GM23248 (cell line): ENCODE data around the gene MSANTD1. TPM values are rescaled to one million over a fixed set of nuclear protein-coding genes. Genes with fewer than 3 reads are reported as not detected.

Source experiments
- DNase-seq: peaks from one replicate; pipeline ENCODE4 v3.0.0-alpha.2; 2015
- H2AFZ ChIP-seq: fragments of 200-600 bp; sonication (generic); 2 replicates; pipeline ENCODE4 v1.6.1; 2016; ENCODE audit warnings: antibody characterized with exemption
- H3F3A ChIP-seq: fragments of 200-600 bp; sonication (generic); 2 replicates; pipeline ENCODE4 v1.6.1; 2016; ENCODE audit warnings: mild to moderate bottlenecking, antibody characterized with exemption, mixed run types; ENCODE audit not compliant: insufficient read depth
- H3K27ac ChIP-seq: fragments of 200-600 bp; sonication (generic); 2 replicates; pipeline ENCODE4 v1.5.1; 2016; ENCODE audit warnings: mild to moderate bottlenecking
- H3K27me3 ChIP-seq: fragments of 200-600 bp; sonication (generic); replicated peaks from 2 replicates; pipeline ENCODE4 v1.6.1; 2016; ENCODE audit warnings: mild to moderate bottlenecking; ENCODE audit not compliant: insufficient read depth
- H3K36me3 ChIP-seq: fragments of 200-600 bp; sonication (generic); 2 replicates; pipeline ENCODE4 v1.6.1; 2016; ENCODE audit warnings: low read depth, mild to moderate bottlenecking
- H3K4me1 ChIP-seq: fragments of 200-600 bp; sonication (generic); 2 replicates; pipeline ENCODE4 v1.6.1; 2016; ENCODE audit warnings: mild to moderate bottlenecking; ENCODE audit not compliant: insufficient read depth
- H3K4me2 ChIP-seq: fragments of 200-600 bp; sonication (generic); one replicate; pipeline ENCODE4 v1.6.1; 2016; ENCODE audit warnings: mild to moderate bottlenecking; ENCODE audit not compliant: unreplicated experiment
- H3K4me3 ChIP-seq: fragments of 200-600 bp; sonication (generic); 2 replicates; pipeline ENCODE4 v1.5.1; 2016; ENCODE audit warnings: mild to moderate bottlenecking
- H3K79me2 ChIP-seq: fragments of 200-600 bp; sonication (generic); 2 replicates; pipeline ENCODE4 v1.6.1; 2016; ENCODE audit warnings: mild to moderate bottlenecking; ENCODE audit not compliant: insufficient read depth
- H3K9ac ChIP-seq: fragments of 200-600 bp; sonication (generic); 2 replicates; pipeline ENCODE4 v1.6.1; 2016; ENCODE audit warnings: mild to moderate bottlenecking
- H3K9me2 ChIP-seq: fragments of 200-600 bp; sonication (generic); 2 replicates; pipeline ENCODE4 v1.6.1; 2016; ENCODE audit warnings: mixed run types, mild to moderate bottlenecking, moderate library complexity; ENCODE audit not compliant: insufficient read depth
- H3K9me3 ChIP-seq: fragments of 200-600 bp; sonication (generic); one replicate; pipeline ENCODE4 v1.6.1; 2017; ENCODE audit warnings: low read depth
- H4K20me1 ChIP-seq: fragments of 200-600 bp; sonication (generic); 2 replicates; pipeline ENCODE4 v1.6.0; 2016; ENCODE audit not compliant: insufficient read depth
- EZH2 ChIP-seq: fragments of 200-600 bp; sonication (generic); IDR thresholded peaks from 2 replicates; pipeline ENCODE4 v1.6.1; 2018; ENCODE audit warnings: antibody characterized with exemption, mild to moderate bottlenecking; ENCODE audit not compliant: insufficient read depth, poor library complexity, severe bottlenecking
- EZH2phosphoT487 ChIP-seq: fragments of 200-600 bp; sonication (generic); IDR thresholded peaks from 2 replicates; pipeline ENCODE4 v1.6.1; 2018; ENCODE audit warnings: antibody characterized with exemption, moderate library complexity, mild to moderate bottlenecking, low read depth; ENCODE audit not compliant: insufficient read depth
- WGBS, 2 experiments: methylation state at CpG; one replicate each; pipeline ENCODE4 v1.1.6; 2015 to 2017; ENCODE audit warnings: low lambda C conversion rate in 2 of 2, low coverage in 1 of 2; ENCODE audit errors: missing lambda C conversion rate in 2 of 2; 5-methylcytosine and 5-hydroxymethylcytosine counted together
- in situ Hi-C: fragments of 300-500 bp; cut with MboI; formaldehyde crosslinking; loops from 2 replicates; pipeline ENCODE4 v1.15.0; 2020
- polyA plus RNA-seq: library from polyadenylated mRNA; unstranded; fragments of >200 nt; fragmentation: Nextera tagmentation; extraction: Ambion mirVana; gene quantifications from 2 replicates; pipeline ENCODE4 v1.2.1, GENCODE V29; 2016
- total RNA-seq: library from RNA; depleted of rRNA; stranded (reverse); fragments of >200 nt; shearing (Covaris generic); gene quantifications from 2 replicates; pipeline ENCODE4 v1.2.3, GENCODE V29; 2014

MSANTD1 gene
- total and polyA plus RNA-seq, 2 experiments from 2014 or later = not detected

GRCh38 chr4:3292571-3293400 is 43.8 kb downstream of the MSANTD1 start, which contains the start of gene RGS12:
TSS of gene RGS12 (plus strand) at chr4:3293021. CDS start at chr4:3316171, 23,150 bp downstream.
- Histone ChIP-seq H2AFZ (peak within 1 kb of the TSS; percentile 89), H3F3A (no peaks in the 10 kb centered on the region), H3K9ac (peak within 1 kb of the TSS; percentile 94), H3K4me1 (peaks cover 10% of the 10 kb centered on the region), H3K36me3 (no peaks in the 10 kb centered on the region), H3K27me3 (no peaks in the 10 kb centered on the region), H3K4me2 (peak within 1 kb of the TSS; percentile 96), H3K9me2 (no peaks in the 10 kb centered on the region), H3K27ac (peak within 1 kb of the TSS; percentile 52), H4K20me1 (no peaks in the 10 kb centered on the region), H3K9me3 (no peaks in the 10 kb centered on the region), H3K4me3 (peak within 1 kb of the TSS; percentile 89), H3K79me2 (peaks cover 7% of the 10 kb centered on the region; the same call in 1 of the 2 replicates)
- peak; percentile 97 for DNase-seq
- TF ChIP-seq EZH2 = no peak
- no peak for TF ChIP-seq EZH2phosphoT487
- 1 to 3% methylated on average over 24 to 52 of the region's 121 CpGs for WGBS, 2 experiments
- in situ Hi-C loops = no loop called here

DNA sequence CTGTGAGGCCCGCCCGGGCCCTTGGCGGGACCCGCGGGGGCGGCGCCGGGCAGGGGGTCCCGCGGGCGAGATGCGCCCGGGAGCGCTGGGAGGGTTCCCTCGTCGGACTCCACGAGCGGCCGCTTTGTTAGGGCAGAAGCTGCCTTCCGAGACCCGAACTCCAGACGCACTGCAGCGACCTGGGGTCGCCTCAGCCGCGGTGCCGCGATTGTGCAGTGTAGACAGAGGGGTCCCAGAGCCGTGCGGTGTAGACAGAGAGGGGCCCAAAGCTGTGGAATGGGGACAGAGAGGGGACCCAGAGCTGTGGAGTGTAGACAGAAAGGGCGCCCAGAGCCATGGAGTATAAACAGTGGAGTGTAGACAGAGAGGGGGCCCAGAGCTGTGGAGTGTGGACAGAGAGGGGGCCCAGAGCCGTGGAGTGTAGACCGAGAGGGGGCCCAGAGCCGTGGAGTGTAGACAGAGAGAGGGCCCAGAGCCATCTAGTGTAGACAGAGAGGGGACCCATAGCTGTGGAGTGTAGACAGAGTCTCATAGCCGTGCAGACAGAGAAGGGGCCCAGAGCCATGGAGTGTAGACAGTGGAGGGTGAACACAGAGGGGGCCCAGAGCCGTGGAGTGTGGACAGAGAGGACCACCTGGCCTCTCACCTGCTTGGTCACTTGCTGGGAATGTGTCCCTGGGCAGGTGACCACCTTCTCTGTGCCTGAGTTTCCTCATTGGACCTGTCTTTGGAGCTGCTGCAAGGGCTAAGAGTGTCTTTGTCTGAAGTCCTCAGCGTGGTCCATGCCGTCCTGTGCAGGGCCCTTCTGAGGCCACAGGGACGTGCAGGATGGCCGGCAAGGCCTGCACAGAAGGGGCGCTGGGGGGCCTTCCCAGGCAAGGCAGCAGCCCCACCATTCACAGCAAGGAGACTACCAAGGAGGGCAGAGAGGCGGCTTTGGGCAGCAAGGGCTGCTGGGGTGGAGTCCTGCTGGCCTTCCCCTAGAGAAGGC is 44.7 kb downstream of the MSANTD1 start:
- H3K27me3 ChIP-seq = no peaks in the 10 kb centered on the region
- no peaks in the 10 kb centered on the region for H3K9me3 ChIP-seq
- DNase-seq = peak; percentile 15
- peak overlapping the region; percentile 89 for H3K4me3 ChIP-seq
- H2AFZ ChIP-seq = peak overlapping the region; percentile 89
- H3K4me1 ChIP-seq = peaks cover 10% of the 10 kb centered on the region
- peak overlapping the region; percentile 31; the same call in 1 of the 2 replicates for H3K27ac ChIP-seq
- H3F3A ChIP-seq = no peaks in the 10 kb centered on the region
- no peaks in the 10 kb centered on the region for H4K20me1 ChIP-seq
- no peaks in the 10 kb centered on the region for H3K36me3 ChIP-seq
- in situ Hi-C loops = no loop called here
- peak overlapping the region; percentile 94 for H3K9ac ChIP-seq
- peak overlapping the region; percentile 96 for H3K4me2 ChIP-seq
- WGBS, 2 experiments = 15 to 21% methylated on average over 22 to 36 of the region's 42 CpGs
- peaks cover 7% of the 10 kb centered on the region; the same call in 1 of the 2 replicates for H3K79me2 ChIP-seq
- TF ChIP-seq EZH2phosphoT487 = no peak
- TF ChIP-seq EZH2 = no peak
- H3K9me2 ChIP-seq = no peaks in the 10 kb centered on the region

- Histone ChIP-seq H3K9me2 (no peaks in the 10 kb centered on the region), H3K27me3 (no peaks in the 10 kb centered on the region), H3K9ac (no peak overlapping the region), H4K20me1 (no peaks in the 10 kb centered on the region), H3K79me2 (peaks cover 7% of the 10 kb centered on the region; the same call in 1 of the 2 replicates), H3K4me1 (peaks cover 10% of the 10 kb centered on the region), H3K4me3 (peak overlapping the region; percentile 89; the same call in 1 of the 2 replicates), H3K27ac (no peak overlapping the region), H3K36me3 (no peaks in the 10 kb centered on the region), H2AFZ (no peak overlapping the region), H3F3A (no peaks in the 10 kb centered on the region), H3K4me2 (no peak overlapping the region), H3K9me3 (no peaks in the 10 kb centered on the region)
- DNase-seq = no peak
- TF ChIP-seq EZH2 (no peak), EZH2phosphoT487 (no peak)
- WGBS, 2 experiments = 79 to 82% methylated on average over 18 to 19 of the region's 19 CpGs
- in situ Hi-C loops = no loop called here
These were observed 45.7 kb downstream of the MSANTD1 start for GRCh38 chr4:3294401-3295241.
